Prostate gland (tissue), 2 donors: ENCODE data around the gene SPIRE2.

Source experiments
- POLR2A ChIP-seq: fragments of 450-650 bp; IDR thresholded peaks from one replicate; pipeline ENCODE4 v1.6.1; 2016; ENCODE audit warnings: antibody characterized with exemption, mild to moderate bottlenecking
- POLR2AphosphoS5 ChIP-seq: sonication (generic); formaldehyde crosslinking; IDR thresholded peaks from one replicate; pipeline ENCODE4 v1.6.1; 2017; ENCODE audit warnings: antibody characterized with exemption
- TF ChIP-seq, protein P1 (sequence below), 4 experiments: fragments of 200-600 bp in 2 of 4; fragments of 450-650 bp in 2 of 4; sonication (generic) in 2 of 4; IDR thresholded peaks; 1 replicate in 3 of 4; 2 replicates in 1 of 4; pipeline ENCODE4 v1.5.1; 2016 to 2019; ENCODE audit warnings: antibody characterized with exemption in 4 of 4, mild to moderate bottlenecking in 2 of 4, moderate library complexity in 2 of 4

GRCh38 chr16:89779909-89780305, 48.4 kb upstream of the SPIRE2 start:
- TF ChIP-seq, protein P1, sequence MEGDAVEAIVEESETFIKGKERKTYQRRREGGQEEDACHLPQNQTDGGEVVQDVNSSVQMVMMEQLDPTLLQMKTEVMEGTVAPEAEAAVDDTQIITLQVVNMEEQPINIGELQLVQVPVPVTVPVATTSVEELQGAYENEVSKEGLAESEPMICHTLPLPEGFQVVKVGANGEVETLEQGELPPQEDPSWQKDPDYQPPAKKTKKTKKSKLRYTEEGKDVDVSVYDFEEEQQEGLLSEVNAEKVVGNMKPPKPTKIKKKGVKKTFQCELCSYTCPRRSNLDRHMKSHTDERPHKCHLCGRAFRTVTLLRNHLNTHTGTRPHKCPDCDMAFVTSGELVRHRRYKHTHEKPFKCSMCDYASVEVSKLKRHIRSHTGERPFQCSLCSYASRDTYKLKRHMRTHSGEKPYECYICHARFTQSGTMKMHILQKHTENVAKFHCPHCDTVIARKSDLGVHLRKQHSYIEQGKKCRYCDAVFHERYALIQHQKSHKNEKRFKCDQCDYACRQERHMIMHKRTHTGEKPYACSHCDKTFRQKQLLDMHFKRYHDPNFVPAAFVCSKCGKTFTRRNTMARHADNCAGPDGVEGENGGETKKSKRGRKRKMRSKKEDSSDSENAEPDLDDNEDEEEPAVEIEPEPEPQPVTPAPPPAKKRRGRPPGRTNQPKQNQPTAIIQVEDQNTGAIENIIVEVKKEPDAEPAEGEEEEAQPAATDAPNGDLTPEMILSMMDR (IDR thresholded peaks at IDR 0.05): no peak
- TF ChIP-seq POLR2AphosphoS5 (no peak), POLR2A (no peak)
